BLaER1 treated with 17β-estradiol and CSF1 and Interleukin-3, amounts not matched to agents 10 nM and 100 nM (cell line): Measurements from ENCODE around the gene AGRN.
A peak's percentile ranks its signal among the peaks of the same experiment; 100 is the strongest.

Experiments
- H3K27ac ChIP-seq, 11 experiments: shearing (Covaris generic); formaldehyde crosslinking; 2 replicates each; pipeline ENCODE4 v1.8.1; 2022
- H3K27me3 ChIP-seq, 11 experiments: shearing (Covaris generic); formaldehyde crosslinking; 2 replicates each; pipeline ENCODE4 v1.8.1; 2022
- H3K36me3 ChIP-seq, 11 experiments: shearing (Covaris generic); formaldehyde crosslinking; 2 replicates each; pipeline ENCODE4 v1.8.1; 2022
- H3K4me1 ChIP-seq, 10 experiments: shearing (Covaris generic); formaldehyde crosslinking; 2 replicates each; pipeline ENCODE4 v1.8.1; 2022
- H3K4me2 ChIP-seq, 11 experiments: shearing (Covaris generic); formaldehyde crosslinking; 2 replicates each; pipeline ENCODE4 v1.8.1; 2022
- H3K4me3 ChIP-seq, 10 experiments: shearing (Covaris generic); formaldehyde crosslinking; 2 replicates each; pipeline ENCODE4 v1.8.1; 2022
- H3K9ac ChIP-seq, 11 experiments: shearing (Covaris generic); formaldehyde crosslinking; 2 replicates each; pipeline ENCODE4 v1.8.1; 2022
- H3K9me3 ChIP-seq, 11 experiments: shearing (Covaris generic); formaldehyde crosslinking; replicated peaks in 1 of 11; 2 replicates each; pipeline ENCODE4 v1.8.1; 2022
- H4K20me1 ChIP-seq, 11 experiments: shearing (Covaris generic); formaldehyde crosslinking; 2 replicates each; pipeline ENCODE4 v1.8.1; 2022
- Cebpa-rat ChIP-seq, 11 experiments: shearing (Covaris generic); IDR thresholded peaks; 2 replicates each; pipeline ENCODE4 v1.8.1; 2022

AGRN gene

DNA sequence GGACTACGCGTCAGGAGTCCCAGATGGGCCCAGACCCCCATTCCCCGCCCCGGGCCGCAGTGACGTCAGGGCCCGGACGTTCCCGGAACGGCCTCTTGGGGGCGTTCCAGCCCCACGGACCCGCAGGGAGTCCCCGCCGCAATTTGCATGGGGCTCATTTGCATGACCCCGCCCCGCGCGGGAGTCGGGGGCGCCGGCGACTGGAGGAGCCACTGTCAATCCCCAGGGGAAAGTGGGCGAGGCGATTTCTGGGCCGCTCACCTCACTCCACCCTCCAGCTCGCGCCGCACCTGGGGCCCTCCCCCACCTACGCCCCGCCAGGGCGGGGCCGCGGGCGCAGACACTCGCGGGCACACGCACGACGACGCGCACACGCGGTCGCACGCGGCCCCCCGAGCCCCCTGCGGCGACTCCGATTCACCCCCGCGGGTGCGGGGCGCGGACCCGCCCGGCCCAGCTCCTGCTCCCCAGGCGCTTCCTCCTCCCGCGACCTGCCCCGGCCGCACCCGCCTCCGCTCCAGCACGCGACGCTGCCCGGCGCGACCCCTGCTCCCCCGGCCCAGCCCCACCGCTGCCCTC lies 13.2 kb downstream of the AGRN start:
- peaks cover 0 to 5% (median 0%) of the 10 kb centered on the region in 11 experiments; a peak in 1 of 22 replicates for H3K36me3 ChIP-seq
- no peak for TF ChIP-seq Cebpa-rat (IDR thresholded peaks at IDR 0.05)
- peaks cover 22 to 64% (median 27%) of the 10 kb centered on the region in 11 experiments for H3K27me3 ChIP-seq
- peak overlapping the region; percentile 53 to 72 (median 64) for H3K4me3 ChIP-seq
- H3K9ac ChIP-seq: peak overlapping the region; percentile 30 to 72 (median 61); a peak in 18 of 22 replicates
- peaks cover 46 to 75% (median 57%) of the 10 kb centered on the region in 11 experiments; a peak in 21 of 22 replicates for H4K20me1 ChIP-seq
- peak overlapping the region; percentile 92 to 100 (median 99) for H3K4me2 ChIP-seq
- peak overlapping the region in 3 of 11 experiments; percentile 25 to 40 (median 38); a peak in 2 of 22 replicates for H3K27ac ChIP-seq
- H3K4me1 ChIP-seq: peaks cover 32 to 74% (median 67%) of the 10 kb centered on the region in 10 experiments
- no peaks in the 10 kb centered on the region for H3K9me3 ChIP-seq

DNA sequence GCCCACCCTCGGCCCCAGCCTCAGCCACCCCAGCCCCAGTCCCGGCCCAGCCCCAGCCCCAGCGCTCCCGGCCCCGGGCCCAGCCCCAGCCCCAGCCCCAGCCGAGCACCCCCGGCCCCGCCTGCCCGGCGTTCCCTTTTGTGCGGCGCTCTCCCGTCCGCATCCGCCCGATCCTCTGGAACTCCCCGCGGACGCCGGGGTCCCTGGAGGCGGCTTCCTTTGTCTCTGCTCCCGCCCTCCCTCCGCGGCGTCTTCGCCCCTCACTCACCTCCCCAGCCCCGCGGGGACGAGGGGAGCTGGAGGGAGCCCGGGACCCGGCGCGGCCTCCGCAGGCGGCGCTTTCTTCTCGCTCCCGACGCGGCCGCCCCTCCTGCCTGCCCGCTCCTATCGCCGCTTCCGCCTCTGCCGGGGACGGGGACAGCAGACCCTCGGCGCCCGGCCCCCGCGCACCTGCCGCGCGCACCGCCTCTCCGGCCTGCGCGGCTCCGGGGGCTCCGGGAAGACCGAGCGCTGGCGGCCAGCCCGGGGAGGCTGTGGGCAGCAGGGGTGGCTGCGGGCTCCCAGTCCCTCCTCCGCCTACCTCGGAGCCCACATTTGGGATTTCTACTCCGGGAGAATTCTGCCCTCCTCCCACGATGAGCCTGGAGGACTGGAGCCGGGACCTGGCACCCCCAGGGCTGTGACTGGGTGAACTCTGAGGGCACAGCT lies 14.0 kb downstream of the AGRN start:
- Histone ChIP-seq H4K20me1 (peaks cover 54 to 79% (median 65%) of the 10 kb centered on the region in 11 experiments; a peak in 21 of 22 replicates), H3K4me3 (peak overlapping the region; percentile 45 to 65 (median 55)), H3K36me3 (peaks cover 0 to 5% (median 0%) of the 10 kb centered on the region in 11 experiments; a peak in 1 of 22 replicates), H3K9ac (peak overlapping the region; percentile 15 to 70 (median 59); a peak in 15 of 22 replicates), H3K4me1 (peaks cover 40 to 79% (median 72%) of the 10 kb centered on the region in 10 experiments), H3K9me3 (no peaks in the 10 kb centered on the region), H3K27me3 (peaks cover 22 to 68% (median 27%) of the 10 kb centered on the region in 11 experiments), H3K27ac (no peak overlapping the region; a peak in 1 of 22 replicates), H3K4me2 (peak overlapping the region; percentile 87 to 98 (median 93))
- no peak for TF ChIP-seq Cebpa-rat (IDR thresholded peaks at IDR 0.05)

DNA sequence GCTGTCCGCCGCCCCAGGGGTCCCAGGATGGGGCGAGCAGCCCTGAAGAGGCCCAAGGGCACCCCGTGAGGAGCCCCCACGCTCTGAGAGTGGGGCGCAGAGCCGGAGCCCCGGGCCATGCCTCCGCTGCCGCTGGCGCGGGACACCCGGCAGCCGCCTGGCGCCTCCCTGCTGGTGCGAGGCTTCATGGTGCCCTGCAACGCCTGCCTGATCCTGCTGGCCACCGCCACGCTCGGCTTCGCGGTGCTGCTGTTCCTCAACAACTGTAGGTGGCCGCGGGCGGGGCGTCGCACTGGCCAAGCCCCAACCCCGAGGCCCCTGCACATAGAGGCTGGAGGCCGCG lies 14.5 kb downstream of the AGRN start:
- TF ChIP-seq Cebpa-rat (IDR thresholded peaks at IDR 0.05): no peak
- Histone ChIP-seq H3K4me2 (peak overlapping the region; percentile 87 to 98 (median 93)), H3K36me3 (peaks cover 0 to 5% (median 0%) of the 10 kb centered on the region in 11 experiments; a peak in 1 of 22 replicates), H3K9me3 (no peaks in the 10 kb centered on the region), H3K4me1 (peaks cover 45 to 84% (median 77%) of the 10 kb centered on the region in 10 experiments), H3K9ac (peak overlapping the region in 3 of 11 experiments; percentile 67 to 70 (median 68); a peak in 6 of 22 replicates), H3K27me3 (peaks cover 22 to 73% (median 27%) of the 10 kb centered on the region in 11 experiments), H4K20me1 (peaks cover 59 to 85% (median 70%) of the 10 kb centered on the region in 11 experiments; a peak in 21 of 22 replicates), H3K27ac (no peak overlapping the region), H3K4me3 (peak overlapping the region; percentile 45 to 65 (median 55); a peak in 16 of 20 replicates)

DNA sequence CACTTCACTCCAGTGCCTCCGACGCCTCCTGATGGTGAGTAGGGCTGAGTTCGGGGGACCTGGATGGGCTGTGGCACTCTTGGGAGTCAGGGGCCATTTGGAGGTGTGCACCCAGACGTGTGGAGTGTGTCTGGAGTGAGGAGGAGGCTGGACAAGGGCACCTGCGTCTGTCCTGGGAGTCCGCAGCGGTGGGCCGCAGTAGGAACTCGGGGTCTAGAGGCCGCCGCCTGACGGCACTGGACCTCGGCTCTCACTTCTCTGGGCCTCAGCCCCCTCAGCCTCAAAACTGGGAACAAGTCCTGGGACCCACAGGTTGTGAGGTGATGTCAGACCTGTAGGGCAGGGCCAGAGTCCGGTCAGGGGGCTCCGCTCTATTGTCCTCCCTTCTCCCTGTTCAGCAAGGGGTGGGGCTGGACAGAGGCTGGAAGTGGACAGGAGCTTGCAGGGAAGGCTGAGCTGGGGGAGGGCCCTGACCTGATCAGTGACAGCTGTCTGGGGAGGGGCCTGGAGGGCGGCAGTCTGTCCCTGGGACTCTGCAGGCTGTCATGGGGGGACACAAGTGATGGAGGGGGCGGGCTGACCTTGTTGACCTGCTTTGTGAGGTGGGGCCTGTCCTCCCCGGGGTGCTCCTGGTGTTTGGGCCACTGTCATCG lies 15.5 kb downstream of the AGRN start:
- peaks cover 69 to 95% (median 80%) of the 10 kb centered on the region in 11 experiments; a peak in 21 of 22 replicates for H4K20me1 ChIP-seq

DNA sequence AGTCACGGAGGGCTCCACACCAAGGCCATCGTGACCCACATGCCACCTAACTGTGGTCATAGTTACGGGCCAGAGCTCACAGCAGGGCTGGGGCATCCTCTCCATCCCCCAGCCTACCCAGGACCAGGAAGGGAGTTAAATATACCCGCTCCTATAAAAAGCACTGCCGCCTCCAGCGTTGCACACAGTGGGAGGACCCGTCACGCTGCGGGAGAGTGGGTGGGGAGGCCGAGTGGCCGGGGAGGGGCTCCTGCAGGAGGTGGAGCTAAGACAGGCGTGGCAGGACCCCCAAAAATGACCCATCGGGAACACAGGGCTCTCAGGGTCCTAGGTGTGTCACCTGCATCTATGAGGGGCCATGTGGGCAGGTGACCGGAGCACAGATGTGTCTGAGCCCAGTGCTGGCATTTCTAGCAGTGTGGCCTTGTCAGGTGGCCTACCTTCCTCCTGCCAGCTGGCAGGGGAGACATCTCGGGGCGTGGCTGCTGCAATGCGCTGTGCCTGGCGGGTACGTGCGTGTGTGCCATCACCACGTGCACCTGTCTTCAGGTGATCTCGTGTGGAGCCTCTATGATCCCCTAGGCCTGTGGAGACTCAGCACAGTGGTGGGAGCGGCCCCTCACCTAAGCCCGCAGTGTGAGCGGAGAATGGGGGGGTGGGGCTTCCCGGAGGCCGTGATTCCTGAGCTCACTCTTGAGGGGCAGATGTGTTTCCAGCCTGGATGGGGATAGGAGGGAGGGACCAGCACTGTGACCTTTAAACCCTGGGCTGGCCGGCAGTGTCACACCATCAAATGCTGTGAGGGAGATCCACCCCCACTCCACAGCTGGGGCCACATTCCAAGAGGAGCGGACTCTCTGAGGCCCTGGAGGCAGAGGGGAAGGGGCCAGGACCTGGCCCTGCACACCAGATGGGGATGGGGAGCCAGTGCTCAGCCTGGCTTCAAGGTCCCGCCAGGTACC lies 17.7 kb downstream of the AGRN start:
- Histone ChIP-seq H3K36me3 (peaks cover 0 to 19% (median 0%) of the 10 kb centered on the region in 11 experiments; a peak in 4 of 22 replicates), H4K20me1 (peaks cover 58 to 94% (median 80%) of the 10 kb centered on the region in 11 experiments; a peak in 21 of 22 replicates), H3K9ac (peak overlapping the region in 2 of 11 experiments; percentile 29 to 37; a peak in 2 of 22 replicates), H3K27ac (no peak overlapping the region), H3K4me2 (peak overlapping the region; percentile 98 to 100 (median 100); a peak in 21 of 22 replicates), H3K9me3 (no peaks in the 10 kb centered on the region), H3K27me3 (peaks cover 31 to 73% (median 37%) of the 10 kb centered on the region in 11 experiments), H3K4me3 (no peak overlapping the region; a peak in 1 of 20 replicates), H3K4me1 (peaks cover 40 to 73% (median 67%) of the 10 kb centered on the region in 10 experiments)
- no peak for TF ChIP-seq Cebpa-rat (IDR thresholded peaks at IDR 0.05)

More for the DNA sequence above, 15.5 kb downstream of the AGRN start:
- Histone ChIP-seq H3K9ac (no peak overlapping the region), H3K4me2 (peak overlapping the region in 8 of 11 experiments; percentile 1 to 100 (median 62); a peak in 5 of 22 replicates), H3K4me3 (no peak overlapping the region), H3K9me3 (no peaks in the 10 kb centered on the region), H3K27ac (no peak overlapping the region), H3K36me3 (peaks cover 0 to 5% (median 0%) of the 10 kb centered on the region in 11 experiments; a peak in 1 of 22 replicates), H3K4me1 (peaks cover 55 to 91% (median 86%) of the 10 kb centered on the region in 10 experiments), H3K27me3 (peaks cover 30 to 84% (median 36%) of the 10 kb centered on the region in 11 experiments)
- no peak for TF ChIP-seq Cebpa-rat (IDR thresholded peaks at IDR 0.05)

DNA sequence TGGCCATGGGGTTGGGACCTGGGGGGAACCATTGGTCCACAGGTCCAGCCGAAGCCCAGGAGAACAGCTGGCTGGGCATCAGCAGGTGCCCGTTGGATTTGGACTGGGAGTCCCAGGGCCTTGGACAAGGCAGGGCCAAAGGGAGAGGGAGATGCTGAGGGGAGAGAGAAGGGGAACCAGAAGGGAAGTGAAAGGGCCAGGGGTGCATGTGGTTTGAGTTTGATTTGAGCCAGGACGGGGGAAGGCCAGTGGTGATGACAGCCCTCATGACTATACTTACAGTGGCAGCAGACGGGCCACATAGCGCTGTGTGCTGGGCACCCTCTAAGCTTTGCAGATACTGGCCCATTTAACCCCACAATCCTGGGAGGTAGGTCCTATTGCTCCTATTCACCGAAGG lies 18.8 kb downstream of the AGRN start:
- Histone ChIP-seq H3K27me3 (peaks cover 26 to 64% (median 31%) of the 10 kb centered on the region in 11 experiments), H3K9ac (0 out of 22 replicates have a peak overlapping the region, but pooled peaks of 1 of the 11 experiments have one; percentile 69), H3K27ac (no peak overlapping the region), H3K4me2 (peak overlapping the region; percentile 98 to 100 (median 100)), H3K4me3 (no peak overlapping the region), H3K4me1 (peaks cover 39 to 66% (median 62%) of the 10 kb centered on the region in 10 experiments), H3K9me3 (no peaks in the 10 kb centered on the region), H3K36me3 (peaks cover 0 to 28% (median 2%) of the 10 kb centered on the region in 11 experiments; a peak in 7 of 22 replicates), H4K20me1 (peaks cover 57 to 97% (median 84%) of the 10 kb centered on the region in 11 experiments; a peak in 21 of 22 replicates)
- TF ChIP-seq Cebpa-rat (IDR thresholded peaks at IDR 0.05): no peak

DNA sequence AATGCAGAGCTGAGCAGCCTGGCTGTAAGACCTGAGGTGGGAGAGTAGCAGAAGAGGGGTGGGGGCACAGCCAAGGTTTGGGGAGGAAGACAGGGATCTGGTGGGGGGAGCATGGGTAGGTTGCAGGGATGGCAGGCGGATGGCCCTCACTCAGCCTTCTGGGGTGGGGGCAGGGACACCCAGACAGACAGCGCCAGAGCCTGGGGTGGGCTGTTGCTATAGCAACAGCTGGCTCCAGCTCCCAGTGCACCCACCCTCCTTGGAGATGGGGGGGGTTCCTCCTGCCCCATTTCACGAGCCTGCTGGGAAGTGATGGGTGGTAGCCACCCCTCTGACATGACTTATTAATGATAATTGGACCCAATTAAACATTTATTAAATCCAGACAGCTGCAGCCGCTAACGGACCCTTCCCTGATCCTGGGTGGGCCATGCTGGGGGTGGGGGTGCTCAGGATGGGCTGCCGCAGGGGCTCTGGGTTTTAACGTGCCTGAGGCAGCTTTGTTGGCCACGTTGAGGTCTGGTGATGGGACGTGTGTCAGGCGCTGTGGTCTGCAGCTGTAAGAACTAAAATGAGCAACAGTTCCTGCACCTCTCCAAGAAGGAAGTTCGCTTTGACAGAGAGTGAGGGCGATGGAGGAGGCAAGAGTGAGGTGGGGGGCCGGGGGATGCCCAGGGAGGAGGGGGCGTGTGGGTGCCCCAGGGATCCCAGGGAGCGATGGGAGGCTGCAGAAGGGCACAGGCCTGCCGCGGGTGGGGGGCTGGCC lies 19.4 kb downstream of the AGRN start:
- Histone ChIP-seq H3K27ac (0 out of 22 replicates have a peak overlapping the region, but pooled peaks of 1 of the 11 experiments have one; percentile 13), H3K4me2 (peak overlapping the region; percentile 98 to 100 (median 100)), H3K4me3 (peak overlapping the region in 7 of 10 experiments; percentile 44 to 69 (median 57); a peak in 12 of 20 replicates), H3K27me3 (peaks cover 20 to 58% (median 24%) of the 10 kb centered on the region in 11 experiments), H3K4me1 (peaks cover 33 to 59% (median 55%) of the 10 kb centered on the region in 10 experiments), H4K20me1 (peaks cover 51 to 96% (median 78%) of the 10 kb centered on the region in 11 experiments; a peak in 21 of 22 replicates), H3K9ac (peak overlapping the region in 7 of 11 experiments; percentile 50 to 71 (median 58); a peak in 11 of 22 replicates), H3K9me3 (no peaks in the 10 kb centered on the region), H3K36me3 (peaks cover 0 to 34% (median 8%) of the 10 kb centered on the region in 11 experiments; a peak in 7 of 22 replicates)
- TF ChIP-seq Cebpa-rat (IDR thresholded peaks at IDR 0.05): no peak
